ENCODE measurements around the gene COL4A2.

Gene COL4A2

GRCh38 chr13:110278859-110279258 lies 28.2 kb upstream of the COL4A2 start:
- no peak for TF ChIP-seq CTCF (IDR thresholded peaks at IDR 0.05; ENCODE audit: insufficient read depth, low read depth, low read length, missing control alignments)
- no peak overlapping the region for H3K4me3 ChIP-seq (ENCODE audit: low read depth, low read length)
- DNase-seq (ENCODE audit: low read depth), result no peak

GRCh38 chr13:110279684-110280083 lies 27.4 kb upstream of the COL4A2 start:
- no peak for DNase-seq (ENCODE audit: low read depth)

GRCh38 chr13:110280231-110280813 lies 26.8 kb upstream of the COL4A2 start:
- TF ChIP-seq CTCF (IDR thresholded peaks at IDR 0.05; ENCODE audit: insufficient read depth, low read depth, low read length, missing control alignments), result no peak
- H3K4me3 ChIP-seq (ENCODE audit: low read depth, low read length), result no peak overlapping the region
- DNase-seq (ENCODE audit: low read depth), result no peak

More at GRCh38 chr13:110279684-110280083, 27.4 kb upstream of the COL4A2 start:
- H3K4me3 ChIP-seq (ENCODE audit: low read depth, low read length), result no peak overlapping the region
- no peak for TF ChIP-seq CTCF (IDR thresholded peaks at IDR 0.05; ENCODE audit: insufficient read depth, low read depth, low read length, missing control alignments)

GRCh38 chr13:110280985-110281688 lies 25.9 kb upstream of the COL4A2 start:
- DNase-seq (ENCODE audit: low read depth), result no peak
- no peak for TF ChIP-seq CTCF (IDR thresholded peaks at IDR 0.05; ENCODE audit: insufficient read depth, low read depth, low read length, missing control alignments)
- no peak overlapping the region for H3K4me3 ChIP-seq (ENCODE audit: low read depth, low read length)

- no peak for TF ChIP-seq CTCF (IDR thresholded peaks at IDR 0.05; ENCODE audit: insufficient read depth, low read depth, low read length, missing control alignments)
- no peak for DNase-seq (ENCODE audit: low read depth)
- no peak overlapping the region for H3K4me3 ChIP-seq (ENCODE audit: low read depth, low read length)
Observed at GRCh38 chr13:110281736-110282135, 25.3 kb upstream of the COL4A2 start.

- H3K4me3 ChIP-seq (ENCODE audit: low read depth, low read length), result no peak overlapping the region
- no peak for TF ChIP-seq CTCF (IDR thresholded peaks at IDR 0.05; ENCODE audit: insufficient read depth, low read depth, low read length, missing control alignments)
- DNase-seq (ENCODE audit: low read depth), result no peak
Observed at GRCh38 chr13:110282316-110282841, 24.7 kb upstream of the COL4A2 start.
